ENCODE data around the gene CCDC91. TPM values are rescaled to one million over a fixed set of nuclear protein-coding genes. Genes with fewer than 3 reads are reported as not detected.

Gene CCDC91
- polyA plus RNA-seq, 3 donors: 6.3 to 18.1 (median 15.6) TPM

DNA sequence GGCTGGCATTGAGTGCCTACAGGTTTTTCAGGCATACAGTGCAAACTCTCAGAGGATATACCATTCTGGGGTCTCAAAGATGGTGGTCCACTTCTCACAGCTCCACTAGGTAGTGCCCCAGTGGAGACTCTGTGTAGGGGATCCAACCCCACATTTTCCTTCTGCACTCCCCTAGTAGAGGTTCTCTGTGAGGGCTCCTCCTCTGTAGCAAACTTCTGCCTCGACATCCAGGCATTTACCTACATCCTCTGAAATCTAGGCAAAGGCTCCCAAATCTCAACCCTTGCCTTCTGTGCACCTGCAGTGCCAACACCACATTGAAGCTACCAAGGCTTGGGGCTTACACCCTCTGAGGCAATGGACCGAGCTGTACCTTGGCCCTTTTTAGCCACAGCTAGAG lies 179.2 kb downstream of the CCDC91 start:
- H3K9me3 Mint-ChIP-seq: peaks cover 25 to 56% (median 42%) of the 10 kb centered on the region in 7 donors
- no peaks in the 10 kb centered on the region for H3K4me1 Mint-ChIP-seq
- peaks cover 42 to 46% of the 10 kb centered on the region in 2 donors for H3K36me3 Mint-ChIP-seq

DNA sequence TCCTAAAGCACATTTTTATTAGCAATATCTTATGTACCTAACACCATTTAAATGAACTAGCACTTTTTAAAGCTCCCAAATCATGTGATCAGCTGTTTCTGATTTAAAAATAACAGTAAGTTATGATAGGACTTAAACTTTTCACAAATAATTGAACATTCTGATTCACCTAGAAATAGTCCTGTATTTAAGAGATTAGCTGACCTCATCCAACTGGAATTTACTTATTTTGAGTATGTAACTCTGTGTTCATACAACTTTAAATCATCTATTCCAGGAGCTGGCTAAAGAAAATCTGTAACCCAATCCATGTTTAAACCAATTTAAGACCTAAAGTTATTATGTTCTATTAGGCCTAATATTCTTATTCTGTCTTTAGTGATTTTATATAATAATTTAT lies 184.3 kb downstream of the CCDC91 start:
- Histone ChIP-seq H4K20me1 (ENCODE audit: insufficient read depth, low read length) (no peaks in the 10 kb centered on the region), H3K36me3 (replicated peaks in 1 of 2; ENCODE audit: control insufficient read depth in 1 of 2, insufficient read depth in 2 of 2, low read length in 2 of 2) (peaks cover 0 to 21% of the 10 kb centered on the region in 2 donors), H3K9me3 (replicated peaks in 1 of 2; ENCODE audit: control insufficient read depth in 1 of 2, insufficient read depth in 1 of 2, low read length in 2 of 2) (peaks cover 13 to 15% of the 10 kb centered on the region in 2 donors), H3K4me3 (replicated peaks in 1 of 3; ENCODE audit: low read depth in 2 of 3, low read length in 3 of 3) (no peak overlapping the region), H3K4me1 (ENCODE audit: control insufficient read depth in 1 of 2, insufficient read depth in 2 of 2, low read length in 2 of 2) (no peaks in the 10 kb centered on the region), H2AFZ (ENCODE audit: insufficient read depth, low read depth, low read length, poor library complexity, severe bottlenecking) (no peak overlapping the region), H3K4me2 (replicated peaks; ENCODE audit: extremely low read depth, low read length, poor library complexity, severe bottlenecking) (no peak overlapping the region), H3K9ac (ENCODE audit: insufficient read depth, low read length, poor library complexity, severe bottlenecking) (no peak overlapping the region), H3K79me2 (ENCODE audit: insufficient read depth, low read length) (no peaks in the 10 kb centered on the region), H3K27ac (ENCODE audit: low read depth in 1 of 2, low read length in 2 of 2) (no peak overlapping the region), H3K27me3 (ENCODE audit: control insufficient read depth in 2 of 2, insufficient read depth in 2 of 2, low read length in 2 of 2) (no peaks in the 10 kb centered on the region)
- peaks cover 0 to 2% (median 0%) of the 10 kb centered on the region in 3 donors for H3K27me3 Mint-ChIP-seq (ENCODE audit: low read depth in 3 of 3)
- H3K4me3 Mint-ChIP-seq: no peak overlapping the region
- H3K27ac Mint-ChIP-seq: no peak overlapping the region
- TF ChIP-seq, protein P1, sequence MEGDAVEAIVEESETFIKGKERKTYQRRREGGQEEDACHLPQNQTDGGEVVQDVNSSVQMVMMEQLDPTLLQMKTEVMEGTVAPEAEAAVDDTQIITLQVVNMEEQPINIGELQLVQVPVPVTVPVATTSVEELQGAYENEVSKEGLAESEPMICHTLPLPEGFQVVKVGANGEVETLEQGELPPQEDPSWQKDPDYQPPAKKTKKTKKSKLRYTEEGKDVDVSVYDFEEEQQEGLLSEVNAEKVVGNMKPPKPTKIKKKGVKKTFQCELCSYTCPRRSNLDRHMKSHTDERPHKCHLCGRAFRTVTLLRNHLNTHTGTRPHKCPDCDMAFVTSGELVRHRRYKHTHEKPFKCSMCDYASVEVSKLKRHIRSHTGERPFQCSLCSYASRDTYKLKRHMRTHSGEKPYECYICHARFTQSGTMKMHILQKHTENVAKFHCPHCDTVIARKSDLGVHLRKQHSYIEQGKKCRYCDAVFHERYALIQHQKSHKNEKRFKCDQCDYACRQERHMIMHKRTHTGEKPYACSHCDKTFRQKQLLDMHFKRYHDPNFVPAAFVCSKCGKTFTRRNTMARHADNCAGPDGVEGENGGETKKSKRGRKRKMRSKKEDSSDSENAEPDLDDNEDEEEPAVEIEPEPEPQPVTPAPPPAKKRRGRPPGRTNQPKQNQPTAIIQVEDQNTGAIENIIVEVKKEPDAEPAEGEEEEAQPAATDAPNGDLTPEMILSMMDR (IDR thresholded peaks at IDR 0.05): no peak
- H3K9me3 Mint-ChIP-seq: peaks cover 9 to 33% (median 23%) of the 10 kb centered on the region in 7 donors
- H3K4me1 Mint-ChIP-seq: no peaks in the 10 kb centered on the region
- peaks cover 23 to 28% of the 10 kb centered on the region in 2 donors for H3K36me3 Mint-ChIP-seq
- intact Hi-C loops (cut with micrococcal nuclease): no loop called here
- no peak for DNase-seq

More for the DNA sequence above, 179.2 kb downstream of the CCDC91 start:
- Histone ChIP-seq H4K20me1 (ENCODE audit: insufficient read depth, low read length) (no peaks in the 10 kb centered on the region), H3K4me3 (replicated peaks in 1 of 3; ENCODE audit: low read depth in 2 of 3, low read length in 3 of 3) (no peak overlapping the region), H3K27ac (ENCODE audit: low read depth in 1 of 2, low read length in 2 of 2) (no peak overlapping the region), H3K4me2 (replicated peaks; ENCODE audit: extremely low read depth, low read length, poor library complexity, severe bottlenecking) (no peak overlapping the region), H3K4me1 (ENCODE audit: control insufficient read depth in 1 of 2, insufficient read depth in 2 of 2, low read length in 2 of 2) (no peaks in the 10 kb centered on the region), H3K27me3 (ENCODE audit: control insufficient read depth in 2 of 2, insufficient read depth in 2 of 2, low read length in 2 of 2) (no peaks in the 10 kb centered on the region), H3K9ac (ENCODE audit: insufficient read depth, low read length, poor library complexity, severe bottlenecking) (no peak overlapping the region), H3K36me3 (replicated peaks in 1 of 2; ENCODE audit: control insufficient read depth in 1 of 2, insufficient read depth in 2 of 2, low read length in 2 of 2) (peaks cover under 1 to 43% of the 10 kb centered on the region in 2 donors), H2AFZ (ENCODE audit: insufficient read depth, low read depth, low read length, poor library complexity, severe bottlenecking) (no peak overlapping the region), H3K79me2 (ENCODE audit: insufficient read depth, low read length) (no peaks in the 10 kb centered on the region), H3K9me3 (replicated peaks in 1 of 2; ENCODE audit: control insufficient read depth in 1 of 2, insufficient read depth in 1 of 2, low read length in 2 of 2) (peaks cover 30 to 44% of the 10 kb centered on the region in 2 donors)
- Mint-ChIP-seq H3K27me3 (ENCODE audit: low read depth in 3 of 3) (peaks cover 0 to 2% (median 0%) of the 10 kb centered on the region in 3 donors), H3K27ac (no peak overlapping the region), H3K4me3 (no peak overlapping the region)
- intact Hi-C loops (cut with micrococcal nuclease): no loop called here
- no peak for DNase-seq
- TF ChIP-seq, protein P1 (IDR thresholded peaks at IDR 0.05): no peak
- 96% methylated on average over 2 of the region's 2 CpGs for WGBS (ENCODE audit: insufficient coverage)

Measured in CD14-positive monocyte (primary cell).